BJ (cell line): Measurements from ENCODE around the gene KDM4C. TPM values are rescaled to one million over a fixed set of nuclear protein-coding genes. Genes with fewer than 3 reads are reported as not detected.

Experiments used
- CTCF ChIA-PET: fragments of 350-600 bp; formaldehyde crosslinking; extraction: SDS; loops from one replicate; lab custom pipeline; 2021; ENCODE audit warnings: antibody characterized with exemption, inconsistent platforms; lab: Yijun Ruan, JAX
- POLR2A ChIA-PET: fragments of 300-600 bp; sonication (Branson Sonifier 250); formaldehyde crosslinking; extraction: SDS; loops from one replicate; lab custom pipeline; 2021; ENCODE audit warnings: antibody characterized with exemption; lab: Charles Lee
- DNase-seq: peaks from one replicate; pipeline ENCODE4 v3.0.0-alpha.2; 2011; ENCODE audit warnings: low read depth
- H3K27me3 ChIP-seq: 2 replicates; pipeline ENCODE4 v1.6.0; 2011; ENCODE audit warnings: low read length; ENCODE audit not compliant: control insufficient read depth, insufficient read depth
- H3K36me3 ChIP-seq: 2 replicates; pipeline ENCODE4 v1.5.1; 2011; ENCODE audit warnings: low read length; ENCODE audit not compliant: control insufficient read depth, insufficient read depth
- H3K4me3 ChIP-seq: 2 replicates; pipeline ENCODE4 v1.5.1; 2011; ENCODE audit warnings: low read depth, mild to moderate bottlenecking, control low read depth, low read length
- polyA plus RNA-seq: library from polyadenylated mRNA; depleted of rRNA; stranded (reverse); fragments of >200 nt; gene quantifications from 2 replicates; pipeline ENCODE4 v1.2.3, GENCODE V29; 2011
- TF ChIP-seq, protein P1 (sequence below): IDR thresholded peaks from 2 replicates; pipeline ENCODE4 v1.5.1; 2011; ENCODE audit warnings: low read depth, mild to moderate bottlenecking, control low read depth, inconsistent platforms, low read length, moderate library complexity; ENCODE audit not compliant: insufficient read depth

KDM4C gene
- polyA plus RNA-seq, 1 experiment: 11.3 TPM

DNA sequence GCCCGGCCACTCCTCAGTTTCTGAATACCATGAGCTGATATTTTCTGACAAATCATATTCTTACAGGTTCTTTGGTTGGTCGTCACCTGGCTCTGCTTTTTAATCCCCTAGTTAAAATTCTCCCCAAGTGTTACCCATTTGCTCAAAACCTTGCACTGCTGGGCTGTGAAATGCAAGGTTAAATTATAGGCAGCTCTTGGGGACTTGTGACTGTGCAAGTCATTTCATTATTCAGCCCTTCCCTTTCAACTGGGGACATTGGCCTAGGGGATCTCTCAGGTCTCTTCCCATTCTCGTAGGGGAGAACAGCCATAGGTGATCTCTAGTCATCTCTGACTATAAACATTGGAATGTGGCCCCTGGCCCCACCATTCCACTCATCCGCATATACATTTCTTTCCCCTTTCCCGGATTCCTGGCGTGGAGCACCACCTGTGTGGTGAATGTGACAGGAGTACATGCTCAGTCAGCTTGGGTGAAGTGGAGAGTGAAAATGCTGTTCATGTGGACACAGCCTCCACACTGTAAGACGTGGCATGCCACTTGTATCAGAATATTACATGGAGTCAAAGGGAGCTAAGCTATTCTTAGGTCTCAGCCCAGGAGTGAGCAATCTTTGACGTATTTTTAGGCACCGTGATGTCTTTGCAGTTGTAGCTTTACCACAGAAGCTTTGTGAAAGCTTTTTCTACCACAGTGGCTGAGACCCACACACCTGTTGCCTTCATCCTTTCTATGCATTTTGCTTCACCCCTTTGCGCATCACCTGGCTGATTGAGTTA, 386.7 kb downstream of the KDM4C start:
- ChIA-PET CTCF (interaction anchor here (0.6 to 1.4 kb wide), 2 partner anchors 15 to 236 kb away, joined by 3 read pairs; no protein-coding TSS in a partner anchor), POLR2A (no interaction called here)
- TF ChIP-seq, protein P1, sequence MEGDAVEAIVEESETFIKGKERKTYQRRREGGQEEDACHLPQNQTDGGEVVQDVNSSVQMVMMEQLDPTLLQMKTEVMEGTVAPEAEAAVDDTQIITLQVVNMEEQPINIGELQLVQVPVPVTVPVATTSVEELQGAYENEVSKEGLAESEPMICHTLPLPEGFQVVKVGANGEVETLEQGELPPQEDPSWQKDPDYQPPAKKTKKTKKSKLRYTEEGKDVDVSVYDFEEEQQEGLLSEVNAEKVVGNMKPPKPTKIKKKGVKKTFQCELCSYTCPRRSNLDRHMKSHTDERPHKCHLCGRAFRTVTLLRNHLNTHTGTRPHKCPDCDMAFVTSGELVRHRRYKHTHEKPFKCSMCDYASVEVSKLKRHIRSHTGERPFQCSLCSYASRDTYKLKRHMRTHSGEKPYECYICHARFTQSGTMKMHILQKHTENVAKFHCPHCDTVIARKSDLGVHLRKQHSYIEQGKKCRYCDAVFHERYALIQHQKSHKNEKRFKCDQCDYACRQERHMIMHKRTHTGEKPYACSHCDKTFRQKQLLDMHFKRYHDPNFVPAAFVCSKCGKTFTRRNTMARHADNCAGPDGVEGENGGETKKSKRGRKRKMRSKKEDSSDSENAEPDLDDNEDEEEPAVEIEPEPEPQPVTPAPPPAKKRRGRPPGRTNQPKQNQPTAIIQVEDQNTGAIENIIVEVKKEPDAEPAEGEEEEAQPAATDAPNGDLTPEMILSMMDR: no peak
- Histone ChIP-seq H3K36me3 (peaks cover 2% of the 10 kb centered on the region), H3K27me3 (no peaks in the 10 kb centered on the region), H3K4me3 (no peak overlapping the region)
- DNase-seq: no peak

GRCh38 chr9:7145361-7146069, 387.7 kb downstream of the KDM4C start:
- TF ChIP-seq, protein P1: no peak
- Histone ChIP-seq H3K36me3 (peaks cover 2% of the 10 kb centered on the region), H3K27me3 (no peaks in the 10 kb centered on the region), H3K4me3 (no peak overlapping the region)
- POLR2A ChIA-PET: no interaction called here
- DNase-seq: no peak
- CTCF ChIA-PET: interaction anchor here (0.6 kb wide), 1 partner anchor 1876 kb away, joined by 3 read pairs; no protein-coding TSS in a partner anchor

DNA sequence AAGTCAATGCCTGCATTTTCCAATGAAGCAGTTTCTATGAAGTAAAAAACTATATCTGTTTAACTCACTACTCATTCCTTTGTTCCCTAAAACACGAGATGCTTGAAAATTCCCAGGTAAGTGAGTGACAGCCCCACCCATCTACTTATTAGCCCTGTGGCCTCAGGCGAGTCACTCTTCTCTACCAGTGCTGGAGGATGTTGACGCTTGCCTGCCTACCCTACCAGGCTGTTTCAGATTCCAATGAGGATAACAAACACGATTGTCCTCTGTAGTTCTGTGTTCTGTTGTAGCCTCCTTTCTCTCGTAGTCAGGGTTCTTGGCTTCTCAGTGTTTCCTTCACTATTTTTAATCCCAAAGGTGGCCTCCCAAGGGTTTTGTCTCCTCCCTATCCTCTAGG, 388.8 kb downstream of the KDM4C start:
- H3K4me3 ChIP-seq: no peak overlapping the region
- ChIA-PET POLR2A (no interaction called here), CTCF (no interaction called here)
- no peaks in the 10 kb centered on the region for H3K27me3 ChIP-seq
- DNase-seq: no peak
- H3K36me3 ChIP-seq: peaks cover 2% of the 10 kb centered on the region
- TF ChIP-seq, protein P1: no peak

DNA sequence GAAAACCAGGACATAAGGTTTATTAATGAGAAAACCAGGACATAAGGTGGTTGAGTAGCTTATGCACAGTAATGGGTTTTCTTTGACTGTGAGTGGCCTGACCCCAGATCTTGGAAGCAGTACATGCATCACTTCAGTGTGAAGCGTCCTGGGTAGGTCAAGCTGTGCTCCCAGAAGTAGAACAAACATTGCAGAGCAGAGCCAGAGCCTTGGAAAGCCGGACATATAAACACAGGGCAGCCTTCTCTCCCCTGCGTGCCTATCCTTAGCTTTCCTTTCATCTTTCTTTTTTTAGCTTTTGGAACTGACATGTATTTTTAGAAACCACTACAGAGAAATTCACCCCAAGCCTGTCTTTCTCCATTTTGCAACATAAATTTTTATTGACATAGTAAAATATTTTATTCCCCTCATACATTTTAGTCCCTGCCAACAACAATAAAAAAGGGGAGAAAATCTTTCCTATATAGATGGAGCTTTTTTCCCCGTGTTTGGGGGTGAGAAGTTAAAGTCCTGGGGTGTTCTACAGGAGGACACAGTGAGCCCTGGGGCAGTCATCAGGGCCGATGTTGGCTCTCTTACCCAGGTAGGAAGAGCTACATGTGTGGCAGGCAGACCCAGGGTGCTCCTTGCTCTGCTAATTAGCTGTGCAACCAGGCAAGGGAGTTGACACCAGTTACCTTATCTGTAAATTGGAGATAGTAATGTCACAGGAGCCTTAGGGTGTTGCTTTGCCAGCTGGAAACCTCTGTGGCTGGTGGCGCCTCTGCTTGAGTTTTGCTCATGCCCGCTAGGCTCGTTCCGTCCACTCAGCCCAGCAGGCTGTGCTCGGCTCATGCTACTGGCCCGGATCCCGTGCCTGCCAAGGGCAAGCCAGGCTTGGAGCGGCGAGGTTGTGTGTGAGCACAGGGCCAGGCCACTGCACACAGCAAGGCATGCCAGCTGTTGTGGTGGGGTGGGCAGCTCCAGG, 389.6 kb downstream of the KDM4C start:
- DNase-seq: no peak
- TF ChIP-seq, protein P1: no peak
- POLR2A ChIA-PET: no interaction called here

More for the DNA sequence above, 389.6 kb downstream of the KDM4C start:
- no peak overlapping the region for H3K4me3 ChIP-seq
- CTCF ChIA-PET: interaction anchor here (0.9 kb wide), 1 partner anchor 8 kb away, joined by 3 read pairs; no protein-coding TSS in a partner anchor
- no peaks in the 10 kb centered on the region for H3K27me3 ChIP-seq
- H3K36me3 ChIP-seq: peaks cover 2% of the 10 kb centered on the region
